Measurements from ENCODE around the gene GHRH. TPM values are rescaled to one million over a fixed set of nuclear protein-coding genes. Genes with fewer than 3 reads are reported as not detected.
A peak's percentile ranks its signal among the peaks of the same experiment; 100 is the strongest.

The GHRH gene
- polyA plus RNA-seq, 2 of the 4 experiments (the other 2 are of a cell fraction): not detected

DNA sequence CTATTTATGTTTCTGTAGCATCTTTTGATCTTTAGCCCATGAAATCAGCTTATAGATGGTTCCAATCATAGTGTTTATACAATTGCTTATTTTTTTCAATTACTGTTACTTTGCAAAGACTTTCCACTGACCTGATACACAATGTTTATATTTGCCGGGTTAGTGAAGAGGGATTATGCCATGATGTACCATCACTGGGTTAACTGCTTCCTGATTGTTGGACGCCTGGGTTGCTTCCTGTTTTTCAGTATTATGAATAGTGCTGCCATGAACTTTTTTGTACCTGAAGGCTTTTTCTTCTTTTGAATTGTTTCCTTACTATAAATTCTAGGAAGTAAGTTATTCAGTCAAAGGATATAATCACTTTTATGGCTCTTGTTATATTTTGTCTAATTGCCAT, 34.8 kb upstream of the GHRH start:
- ChIA-PET CTCF (interaction anchor here (0.8 to 1.4 kb wide), 3 partner anchors 14 to 88 kb away, joined by 3 to 8 read pairs (median 6); no protein-coding TSS in a partner anchor), POLR2A (no interaction called here)
- Histone ChIP-seq H3K4me2 (peak overlapping the region; percentile 72), H3K4me1 (peaks cover 77% of the 10 kb centered on the region), H3K27ac (peak overlapping the region; percentile 79 to 91), H3K9me3 (peaks cover 4% of the 10 kb centered on the region; the same call in 1 of the 3 replicates), H3K4me3 (no peak overlapping the region)
- ATAC-seq (no peak), FAIRE-seq (no peak), DNase-seq (ENCODE audit: low read depth in 1 of 2, low spot score in 1 of 2) (no peak)
- 30% methylated on average over 2 of the region's 2 CpGs for WGBS (ENCODE audit: missing lambda C conversion rate)
- TF ChIP-seq MYC (IDR thresholded peaks at IDR 0.05; ENCODE audit: borderline replicate concordance, low read length) (no peak), JUN (IDR thresholded peaks at IDR 0.05) (no peak), ZNF302 (CRISPR knock-in tag; IDR thresholded peaks at IDR 0.05) (no peak), HOXA7 (CRISPR knock-in tag; IDR thresholded peaks at IDR 0.05) (no peak), SMC3 (IDR thresholded peaks at IDR 0.05) (no peak), POLR2A (IDR thresholded peaks at IDR 0.05; ENCODE audit: low read length) (no peak), EHMT2 (IDR thresholded peaks at IDR 0.05; ENCODE audit: low read depth) (no peak), EHF (CRISPR knock-in tag; IDR thresholded peaks at IDR 0.05) (no peak), NPAS2 (CRISPR knock-in tag; IDR thresholded peaks at IDR 0.05; ENCODE audit: borderline replicate concordance) (no peak), KDM1A (IDR thresholded peaks at IDR 0.05; ENCODE audit: low read depth) (no peak), ZFP36 (IDR thresholded peaks at IDR 0.05; ENCODE audit: borderline replicate concordance, partially characterized antibody) (no peak), NFE2L2 (conservative IDR thresholded peaks at IDR 0.05; ENCODE audit: low read length) (no peak)

DNA sequence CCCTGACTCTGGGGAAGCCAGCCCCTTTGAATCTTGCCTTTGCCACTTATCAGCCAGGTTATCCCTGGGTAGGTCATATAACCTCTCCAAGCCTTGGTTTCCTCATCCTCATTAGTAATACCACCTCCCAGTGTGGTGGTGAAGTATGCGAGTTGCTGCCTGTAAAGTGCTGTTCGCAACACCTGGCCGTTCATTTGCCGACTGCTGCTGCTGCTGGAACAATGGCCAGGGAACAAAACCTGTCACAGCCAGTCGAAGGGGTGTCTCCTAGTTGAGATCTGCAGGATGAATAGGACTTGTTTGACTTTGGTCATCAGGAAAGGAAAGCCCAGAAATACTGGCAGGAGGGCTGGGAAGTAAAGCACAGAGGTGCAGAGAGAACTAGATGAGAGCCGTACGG, 34.0 kb upstream of the GHRH start:
- ChIA-PET CTCF (no interaction called here), POLR2A (no interaction called here)
- peak; percentile 25 to 33 for DNase-seq (ENCODE audit: low read depth in 1 of 2, low spot score in 1 of 2)
- peaks cover 84% of the 10 kb centered on the region for H3K4me1 ChIP-seq
- FAIRE-seq: no peak
- TF ChIP-seq TFCP2L1 (CRISPR knock-in tag; IDR thresholded peaks at IDR 0.05) (no peak), ZSCAN20 (CRISPR knock-in tag; IDR thresholded peaks at IDR 0.05) (no peak), SMC3 (IDR thresholded peaks at IDR 0.05) (no peak)
- TF ChIP-seq, protein P1, sequence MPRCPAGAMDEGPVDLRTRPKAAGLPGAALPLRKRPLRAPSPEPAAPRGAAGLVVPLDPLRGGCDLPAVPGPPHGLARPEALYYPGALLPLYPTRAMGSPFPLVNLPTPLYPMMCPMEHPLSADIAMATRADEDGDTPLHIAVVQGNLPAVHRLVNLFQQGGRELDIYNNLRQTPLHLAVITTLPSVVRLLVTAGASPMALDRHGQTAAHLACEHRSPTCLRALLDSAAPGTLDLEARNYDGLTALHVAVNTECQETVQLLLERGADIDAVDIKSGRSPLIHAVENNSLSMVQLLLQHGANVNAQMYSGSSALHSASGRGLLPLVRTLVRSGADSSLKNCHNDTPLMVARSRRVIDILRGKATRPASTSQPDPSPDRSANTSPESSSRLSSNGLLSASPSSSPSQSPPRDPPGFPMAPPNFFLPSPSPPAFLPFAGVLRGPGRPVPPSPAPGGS (IDR thresholded peaks at IDR 0.05): no peak
- H3K9me3 ChIP-seq: peaks cover 4% of the 10 kb centered on the region; the same call in 1 of the 3 replicates
- 35% methylated on average over 5 of the region's 7 CpGs for WGBS (ENCODE audit: missing lambda C conversion rate)
- H3K4me2 ChIP-seq: peak overlapping the region; percentile 72
- H3K4me3 ChIP-seq: no peak overlapping the region
- peak; percentile 27 to 34 for ATAC-seq
- H3K27ac ChIP-seq: peak overlapping the region; percentile 79 to 91

DNA sequence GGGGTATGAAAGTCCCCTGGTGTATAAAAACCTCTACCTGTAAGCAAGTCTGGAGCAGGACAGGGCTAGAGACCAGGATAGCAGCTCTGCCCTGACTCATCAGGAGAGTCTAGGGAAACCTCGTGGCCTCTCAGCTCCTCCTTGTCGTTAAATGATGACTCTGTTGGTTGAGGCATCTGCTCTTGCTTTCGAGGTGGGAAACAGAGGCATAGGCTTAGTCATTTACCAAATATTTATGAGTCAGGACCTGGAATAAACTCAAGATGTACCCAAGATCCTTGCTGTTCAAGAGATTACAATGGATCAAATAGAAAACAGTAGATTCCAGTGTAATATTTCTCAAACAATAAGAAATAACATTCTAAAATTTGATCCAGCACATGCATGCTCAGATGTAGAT, 33.4 kb upstream of the GHRH start:
- Histone ChIP-seq H3K9me3 (peaks cover 4% of the 10 kb centered on the region; the same call in 1 of the 3 replicates), H3K4me2 (peak overlapping the region; percentile 72), H3K27ac (peak overlapping the region; percentile 79 to 91), H3K4me3 (no peak overlapping the region), H3K4me1 (peaks cover 78% of the 10 kb centered on the region)
- POLR2A ChIA-PET: interaction anchor here (0.6 to 0.8 kb wide), 2 partner anchors 11 to 85 kb away, joined by 4 read pairs; no protein-coding TSS in a partner anchor
- no peak for TF ChIP-seq NFE2L2 (conservative IDR thresholded peaks at IDR 0.05; ENCODE audit: low read length)
- no peak for TF ChIP-seq CHD2 (IDR thresholded peaks at IDR 0.05; ENCODE audit: low read length, partially characterized antibody)
- peak; percentile 83 for TF ChIP-seq FOSL2 (IDR thresholded peaks at IDR 0.05)
- peak; percentile 94 for TF ChIP-seq FOSL2 (CRISPR knock-in tag; IDR thresholded peaks at IDR 0.05)
- TF ChIP-seq, protein P1 (IDR thresholded peaks at IDR 0.05): 0 out of 3 replicates have a peak, but pooled peaks have one; percentile 47
- no peak for TF ChIP-seq MAZ (IDR thresholded peaks at IDR 0.05; ENCODE audit: borderline replicate concordance, low read depth, low read length)
- TF ChIP-seq, protein P2, sequence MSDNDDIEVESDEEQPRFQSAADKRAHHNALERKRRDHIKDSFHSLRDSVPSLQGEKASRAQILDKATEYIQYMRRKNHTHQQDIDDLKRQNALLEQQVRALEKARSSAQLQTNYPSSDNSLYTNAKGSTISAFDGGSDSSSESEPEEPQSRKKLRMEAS (IDR thresholded peaks at IDR 0.05): peak; percentile 97
- peak; percentile 33; the same call in 1 of the 2 replicates for TF ChIP-seq GATA3 (IDR thresholded peaks at IDR 0.05; ENCODE audit: borderline replicate concordance)
- TF ChIP-seq CBX2 (IDR thresholded peaks at IDR 0.05; ENCODE audit: borderline replicate concordance, low read depth): no peak
- peak; percentile 55 to 56; a peak in 3 of 5 replicates for TF ChIP-seq JUN (IDR thresholded peaks at IDR 0.05)
- TF ChIP-seq, protein P3, sequence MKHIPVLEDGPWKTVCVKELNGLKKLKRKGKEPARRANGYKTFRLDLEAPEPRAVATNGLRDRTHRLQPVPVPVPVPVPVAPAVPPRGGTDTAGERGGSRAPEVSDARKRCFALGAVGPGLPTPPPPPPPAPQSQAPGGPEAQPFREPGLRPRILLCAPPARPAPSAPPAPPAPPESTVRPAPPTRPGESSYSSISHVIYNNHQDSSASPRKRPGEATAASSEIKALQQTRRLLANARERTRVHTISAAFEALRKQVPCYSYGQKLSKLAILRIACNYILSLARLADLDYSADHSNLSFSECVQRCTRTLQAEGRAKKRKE (CRISPR knock-in tag; IDR thresholded peaks at IDR 0.05; ENCODE audit: low read depth): peak; percentile 79; the same call in 1 of the 2 replicates
- peak; percentile 90 for TF ChIP-seq JUNB (IDR thresholded peaks at IDR 0.05)
- TF ChIP-seq EP300 (IDR thresholded peaks at IDR 0.05): peak in 1 of 2 experiments; percentile 31; a peak in 2 of 5 replicates
- no peak for TF ChIP-seq EHMT2 (IDR thresholded peaks at IDR 0.05; ENCODE audit: low read depth)
- TF ChIP-seq, protein P4, sequence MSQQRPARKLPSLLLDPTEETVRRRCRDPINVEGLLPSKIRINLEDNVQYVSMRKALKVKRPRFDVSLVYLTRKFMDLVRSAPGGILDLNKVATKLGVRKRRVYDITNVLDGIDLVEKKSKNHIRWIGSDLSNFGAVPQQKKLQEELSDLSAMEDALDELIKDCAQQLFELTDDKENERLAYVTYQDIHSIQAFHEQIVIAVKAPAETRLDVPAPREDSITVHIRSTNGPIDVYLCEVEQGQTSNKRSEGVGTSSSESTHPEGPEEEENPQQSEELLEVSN (IDR thresholded peaks at IDR 0.05; ENCODE audit: borderline replicate concordance, low read depth): no peak; the same call in 1 of the 2 replicates
- TF ChIP-seq HOXB5 (CRISPR knock-in tag; IDR thresholded peaks at IDR 0.05): 0 out of 2 replicates have a peak, but pooled peaks have one; percentile 58
- TF ChIP-seq, protein P5, sequence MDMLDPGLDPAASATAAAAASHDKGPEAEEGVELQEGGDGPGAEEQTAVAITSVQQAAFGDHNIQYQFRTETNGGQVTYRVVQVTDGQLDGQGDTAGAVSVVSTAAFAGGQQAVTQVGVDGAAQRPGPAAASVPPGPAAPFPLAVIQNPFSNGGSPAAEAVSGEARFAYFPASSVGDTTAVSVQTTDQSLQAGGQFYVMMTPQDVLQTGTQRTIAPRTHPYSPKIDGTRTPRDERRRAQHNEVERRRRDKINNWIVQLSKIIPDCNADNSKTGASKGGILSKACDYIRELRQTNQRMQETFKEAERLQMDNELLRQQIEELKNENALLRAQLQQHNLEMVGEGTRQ (IDR thresholded peaks at IDR 0.05): peak; percentile 49
- 0 out of 2 replicates have a peak, but pooled peaks have one; percentile 62 for TF ChIP-seq HOXA7 (CRISPR knock-in tag; IDR thresholded peaks at IDR 0.05)
- peak; percentile 84; the same call in 1 of the 2 replicates for TF ChIP-seq MYC (IDR thresholded peaks at IDR 0.05; ENCODE audit: borderline replicate concordance, low read length)
- TF ChIP-seq HOXB13 (CRISPR knock-in tag; IDR thresholded peaks at IDR 0.05; ENCODE audit: low read depth): no peak
- TF ChIP-seq MAFK (IDR thresholded peaks at IDR 0.05; ENCODE audit: partially characterized antibody): peak; percentile 88
- 0% methylated on average over 3 of the region's 3 CpGs for WGBS (ENCODE audit: missing lambda C conversion rate)
- FAIRE-seq (peak; percentile 72), DNase-seq (ENCODE audit: low read depth in 1 of 2, low spot score in 1 of 2) (peak; percentile 94 to 96), ATAC-seq (peak; percentile 95 to 98)
- CTCF ChIA-PET: interaction anchor here (1.2 to 2.7 kb wide), 2 partner anchors 26 to 90 kb away, joined by 4 to 7 read pairs; no protein-coding TSS in a partner anchor
